C4-2B (cell line): Measurements from ENCODE around the gene SULT1C3.

Experiments
- ZFX ChIP-seq: fragments of 450-650 bp; IDR thresholded peaks from 2 replicates; pipeline ENCODE4 v1.6.1; 2017
- TF ChIP-seq, protein P1 (sequence below): fragments of 450-650 bp; conservative IDR thresholded peaks from 2 replicates; pipeline ENCODE4 v1.5.1; 2017; ENCODE audit warnings: mild to moderate bottlenecking

DNA sequence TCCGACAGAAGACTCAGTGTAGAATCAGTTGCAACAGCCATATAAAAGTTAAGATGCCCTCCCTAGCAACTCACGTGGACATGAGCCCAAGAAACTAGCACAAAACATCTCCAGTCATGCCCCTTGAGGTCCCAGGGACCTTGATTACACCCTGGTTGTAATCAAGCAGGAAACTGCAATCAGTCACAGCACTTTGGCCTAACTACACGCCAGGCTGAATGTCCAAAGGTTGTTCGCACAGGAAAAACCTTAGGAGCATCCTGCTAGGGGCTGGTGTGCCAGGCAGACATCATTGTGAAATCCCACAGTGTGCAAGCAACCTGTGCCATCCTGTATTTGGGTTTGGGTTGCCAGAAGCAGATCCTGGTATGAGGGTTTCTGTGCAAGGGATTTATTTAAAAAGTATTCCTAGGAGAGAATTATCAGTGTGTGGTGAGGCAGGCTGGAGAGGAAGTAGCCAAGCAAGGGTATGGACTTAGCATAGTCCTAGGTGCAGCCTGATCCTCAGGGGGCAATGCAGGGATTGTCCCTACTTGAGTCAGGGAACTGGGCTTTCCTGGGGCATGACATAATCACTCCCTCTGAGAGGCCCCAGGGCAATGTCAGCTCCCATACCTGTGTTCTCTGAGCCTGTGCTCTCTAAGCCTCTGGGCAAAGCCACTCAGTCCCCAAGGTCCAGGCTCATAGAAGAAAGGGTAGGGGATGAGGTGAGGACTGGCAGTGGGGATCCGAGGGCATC, 31.2 kb downstream of the SULT1C3 start:
- TF ChIP-seq, protein P1, sequence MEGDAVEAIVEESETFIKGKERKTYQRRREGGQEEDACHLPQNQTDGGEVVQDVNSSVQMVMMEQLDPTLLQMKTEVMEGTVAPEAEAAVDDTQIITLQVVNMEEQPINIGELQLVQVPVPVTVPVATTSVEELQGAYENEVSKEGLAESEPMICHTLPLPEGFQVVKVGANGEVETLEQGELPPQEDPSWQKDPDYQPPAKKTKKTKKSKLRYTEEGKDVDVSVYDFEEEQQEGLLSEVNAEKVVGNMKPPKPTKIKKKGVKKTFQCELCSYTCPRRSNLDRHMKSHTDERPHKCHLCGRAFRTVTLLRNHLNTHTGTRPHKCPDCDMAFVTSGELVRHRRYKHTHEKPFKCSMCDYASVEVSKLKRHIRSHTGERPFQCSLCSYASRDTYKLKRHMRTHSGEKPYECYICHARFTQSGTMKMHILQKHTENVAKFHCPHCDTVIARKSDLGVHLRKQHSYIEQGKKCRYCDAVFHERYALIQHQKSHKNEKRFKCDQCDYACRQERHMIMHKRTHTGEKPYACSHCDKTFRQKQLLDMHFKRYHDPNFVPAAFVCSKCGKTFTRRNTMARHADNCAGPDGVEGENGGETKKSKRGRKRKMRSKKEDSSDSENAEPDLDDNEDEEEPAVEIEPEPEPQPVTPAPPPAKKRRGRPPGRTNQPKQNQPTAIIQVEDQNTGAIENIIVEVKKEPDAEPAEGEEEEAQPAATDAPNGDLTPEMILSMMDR, result no peak
- TF ChIP-seq ZFX, result no peak
